Inflammatory macrophage (primary cell): ENCODE results near the gene LAGE3.

ENCODE experiments used
- DNase-seq, 2 donors: peaks; one replicate each; pipeline ENCODE4 v3.0.0-alpha.2; 2020 to 2022

Gene LAGE3

GRCh38 chrX:154473683-154474082 is 5.4 kb downstream of the LAGE3 start:
- no peak for DNase-seq

GRCh38 chrX:154472685-154473632 is 6.1 kb downstream of the LAGE3 start:
- DNase-seq, result no peak

- no peak for DNase-seq
These were observed 7.0 kb downstream of the LAGE3 start for GRCh38 chrX:154471839-154472684.

GRCh38 chrX:154470914-154471568 is 8.0 kb downstream of the LAGE3 start:
- no peak for DNase-seq

- DNase-seq, result no peak
These were observed 8.6 kb downstream of the LAGE3 start for GRCh38 chrX:154470434-154470833.

GRCh38 chrX:154469880-154470279 is 9.2 kb downstream of the LAGE3 start:
- DNase-seq, result no peak

- DNase-seq, result no peak
These were observed 10.0 kb downstream of the LAGE3 start for GRCh38 chrX:154469114-154469513.

GRCh38 chrX:154468217-154468616 is 10.9 kb downstream of the LAGE3 start:
- no peak for DNase-seq

GRCh38 chrX:154467556-154467955 is 11.5 kb downstream of the LAGE3 start:
- no peak for DNase-seq

- no peak for DNase-seq
These were observed 12.2 kb downstream of the LAGE3 start for GRCh38 chrX:154466907-154467306.

- no peak for DNase-seq
These were observed 13.0 kb downstream of the LAGE3 start for GRCh38 chrX:154466036-154466435.

GRCh38 chrX:154465601-154466000 is 13.5 kb downstream of the LAGE3 start:
- no peak for DNase-seq

GRCh38 chrX:154464806-154465365 is 14.2 kb downstream of the LAGE3 start:
- no peak for DNase-seq

GRCh38 chrX:154463611-154464220 is 15.4 kb downstream of the LAGE3 start:
- no peak for DNase-seq

GRCh38 chrX:154462396-154462795 is 16.7 kb downstream of the LAGE3 start:
- DNase-seq, result no peak

GRCh38 chrX:154460326-154460725 is 18.8 kb downstream of the LAGE3 start:
- DNase-seq, result no peak

GRCh38 chrX:154459832-154460231 is 19.2 kb downstream of the LAGE3 start:
- no peak for DNase-seq

GRCh38 chrX:154458954-154459778 is 19.9 kb downstream of the LAGE3 start:
- DNase-seq, result peak; percentile 7 to 14

GRCh38 chrX:154458116-154458953 is 20.7 kb downstream of the LAGE3 start, which contains the start of gene PLXNA3:
Gene PLXNA3, plus strand, starts transcription at chrX:154458281. Its CDS starts 1,903 bp downstream, at chrX:154460184.
- peak; percentile 29 to 36 for DNase-seq

GRCh38 chrX:154457491-154458115 is 21.5 kb downstream of the LAGE3 start:
- peak in 1 of 2 donors; percentile 34 for DNase-seq
